Spleen (tissue), 11 donors: Measurements from ENCODE around the gene CFAP97. TPM values are rescaled to one million over a fixed set of nuclear protein-coding genes. Genes with fewer than 3 reads are reported as not detected.

Experiments
- DNase-seq: peaks from one replicate; pipeline ENCODE4 v3.0.0-alpha.2; 2020
- H3K27ac ChIP-seq, 8 donors: fragments of 200-600 bp; sonication (generic) in 7 of 8; 1 replicate in 4 of 8; 2 replicates in 4 of 8; pipeline versions ENCODE4 v1.5.0 to v1.8.0; 2016 to 2021; ENCODE audit warnings: inconsistent platforms in 4 of 8, mild to moderate bottlenecking in 4 of 8, moderate library complexity in 1 of 8
- H3K27me3 ChIP-seq, 7 donors: fragments of 200-600 bp; sonication (generic) in 6 of 7; replicated peaks in 1 of 7; 1 replicate in 4 of 7; 2 replicates in 3 of 7; pipeline versions ENCODE4 v1.5.0 to v1.8.0; 2016 to 2021; ENCODE audit warnings: inconsistent platforms in 3 of 7, mild to moderate bottlenecking in 1 of 7
- H3K36me3 ChIP-seq, 6 donors: fragments of 200-600 bp; sonication (generic) in 5 of 6; 1 replicate in 4 of 6; 2 replicates in 2 of 6; pipeline versions ENCODE4 v1.5.0 to v1.8.0; 2016 to 2021; ENCODE audit warnings: inconsistent platforms in 2 of 6
- H3K4me1 ChIP-seq, 6 donors: fragments of 200-600 bp; sonication (generic) in 5 of 6; 1 replicate in 3 of 6; 2 replicates in 3 of 6; pipeline versions ENCODE4 v1.5.0 to v1.8.0; 2016 to 2021; ENCODE audit warnings: inconsistent platforms in 3 of 6
- H3K4me3 ChIP-seq, 8 donors: fragments of 200-600 bp; sonication (generic) in 7 of 8; 1 replicate in 4 of 8; 2 replicates in 4 of 8; pipeline versions ENCODE4 v1.5.0 to v1.8.0; 2016 to 2021; ENCODE audit warnings: inconsistent platforms in 4 of 8, mild to moderate bottlenecking in 4 of 8, moderate library complexity in 2 of 8
- H3K9me3 ChIP-seq, 8 donors: fragments of 200-600 bp; sonication (generic) in 7 of 8; 1 replicate in 4 of 8; 2 replicates in 4 of 8; pipeline versions ENCODE4 v1.5.0 to v1.8.0; 2016 to 2021; ENCODE audit warnings: inconsistent platforms in 4 of 8
- CTCF ChIP-seq, 11 experiments: fragments of 200-600 bp in 7 of 11; fragments of 450-650 bp in 4 of 11; sonication (generic) in 4 of 11; IDR thresholded peaks in 8 of 11; conservative IDR thresholded peaks in 3 of 11; 1 replicate in 7 of 11; 2 replicates in 4 of 11; pipeline versions ENCODE4 v1.4.0 to v1.8.0; 2016 to 2021; ENCODE audit warnings: antibody characterized with exemption in 11 of 11, inconsistent platforms in 4 of 11, mild to moderate bottlenecking in 1 of 11
- POLR2A ChIP-seq, 3 donors: fragments of 450-650 bp; IDR thresholded peaks; one replicate each; pipeline ENCODE4 v1.5.1; 2017; ENCODE audit warnings: antibody characterized with exemption in 3 of 3, mild to moderate bottlenecking in 1 of 3
- POLR2AphosphoS5 ChIP-seq, 3 donors: sonication (generic); formaldehyde crosslinking; IDR thresholded peaks; one replicate each; pipeline ENCODE4 v1.5.1; 2017; ENCODE audit warnings: antibody characterized with exemption in 3 of 3
- WGBS, 5 donors: extraction: QIAGEN DNeasy Blood & Tissue Kit in 3 of 5; methylation state at CpG; one replicate each; pipeline versions ENCODE4 v1.1.5 to v1.1.7; 2013 to 2018; 5-methylcytosine and 5-hydroxymethylcytosine counted together
- intact Hi-C: fragments of 100-400 bp; cut with DNase I; formaldehyde crosslinking; loops from one replicate; pipeline ENCODE4 v1.15.0; 2023; ENCODE audit warnings: low total_unique reads
- polyA plus RNA-seq, 3 donors: library from polyadenylated mRNA; stranded (reverse); fragments of 200-250 nt; gene quantifications; one replicate each; pipeline ENCODE4 v1.2.1, GENCODE V29; 2013
- total RNA-seq, 7 donors: library from RNA; depleted of rRNA in 3 of 7; stranded (reverse); fragments of >200 nt in 3 of 7; fragmentation: NEBNext Ultra II Directional in 4 of 7; extraction: Animal tissue kit (Norgen Biotek cat#: 25700) in 4 of 7; gene quantifications; one replicate each; pipeline versions ENCODE4 v1.1.0 to v1.2.1, GENCODE V29; 2016 to 2021
- donor health status: healthy with polysubstance abuse.
- donor health status: DM: no; HTN: no; CAD: no; lungs with moderate emphysema.
- donor health status: DM: no; HTN: no; CAD: no.
- donor health status: Bipolar disorder and iron deficiency.
- donor health status: healthy.
- donor health status: DM: no; HTN: no; CAD: no.
- donor health status: DM: yes; HTN: yes; CAD: no.

CFAP97 gene
- total and polyA plus RNA-seq, 10 donors, result 4.8 to 48.6 (median 39.0) TPM

GRCh38 chr4:185224597-185224996, 20.8 kb upstream of the CFAP97 start:
- intact Hi-C loops, result no loop called here
- peak in 2 of 11 experiments; percentile 7 to 15 for TF ChIP-seq CTCF (IDR thresholded peaks at IDR 0.05 in 8 of 11, conservative IDR thresholded peaks at IDR 0.05 in 3 of 11)
- TF ChIP-seq POLR2AphosphoS5 (IDR thresholded peaks at IDR 0.05), result no peak
- no peak overlapping the region for H3K4me3 ChIP-seq
- H3K4me1 ChIP-seq, result peaks cover 2 to 42% (median 12%) of the 10 kb centered on the region in 6 donors
- H3K36me3 ChIP-seq, result no peaks in the 10 kb centered on the region
- no peak for DNase-seq
- no peak overlapping the region for H3K27ac ChIP-seq
- no peaks in the 10 kb centered on the region for H3K9me3 ChIP-seq
- no peaks in the 10 kb centered on the region for H3K27me3 ChIP-seq

GRCh38 chr4:185222598-185222997, 18.8 kb upstream of the CFAP97 start:
- no peak for TF ChIP-seq POLR2AphosphoS5 (IDR thresholded peaks at IDR 0.05)
- TF ChIP-seq CTCF (IDR thresholded peaks at IDR 0.05 in 8 of 11, conservative IDR thresholded peaks at IDR 0.05 in 3 of 11), result no peak
- no peak for TF ChIP-seq POLR2A (IDR thresholded peaks at IDR 0.05)
- H3K27ac ChIP-seq, result no peak overlapping the region
- H3K4me1 ChIP-seq, result peaks cover 2 to 50% (median 26%) of the 10 kb centered on the region in 6 donors
- intact Hi-C loops, result no loop called here
- H3K9me3 ChIP-seq, result no peaks in the 10 kb centered on the region
- H3K27me3 ChIP-seq, result no peaks in the 10 kb centered on the region
- H3K36me3 ChIP-seq, result no peaks in the 10 kb centered on the region
- no peak overlapping the region for H3K4me3 ChIP-seq
- no peak for DNase-seq

GRCh38 chr4:185221912-185222311, 18.1 kb upstream of the CFAP97 start:
- Histone ChIP-seq H3K36me3 (no peaks in the 10 kb centered on the region), H3K9me3 (no peaks in the 10 kb centered on the region), H3K27ac (no peak overlapping the region), H3K27me3 (no peaks in the 10 kb centered on the region), H3K4me3 (no peak overlapping the region), H3K4me1 (peaks cover 2 to 50% (median 27%) of the 10 kb centered on the region in 6 donors)
- TF ChIP-seq POLR2A (IDR thresholded peaks at IDR 0.05) (no peak), CTCF (IDR thresholded peaks at IDR 0.05 in 8 of 11, conservative IDR thresholded peaks at IDR 0.05 in 3 of 11) (no peak), POLR2AphosphoS5 (IDR thresholded peaks at IDR 0.05) (no peak)
- no peak for DNase-seq
- WGBS, 5 donors, result 41 to 97% (median 89%) methylated on average over 6 to 10 of the region's 10 CpGs
- intact Hi-C loops, result no loop called here

- 83 to 88% (median 85%) methylated on average over 2 of the region's 2 CpGs for WGBS, 5 donors
- no peaks in the 10 kb centered on the region for H3K36me3 ChIP-seq
- no peak for DNase-seq
- TF ChIP-seq CTCF (IDR thresholded peaks at IDR 0.05 in 8 of 11, conservative IDR thresholded peaks at IDR 0.05 in 3 of 11) (no peak), POLR2AphosphoS5 (IDR thresholded peaks at IDR 0.05) (no peak), POLR2A (IDR thresholded peaks at IDR 0.05) (no peak)
- intact Hi-C loops, result no loop called here
- H3K4me1 ChIP-seq, result peaks cover 2 to 50% (median 25%) of the 10 kb centered on the region in 6 donors
- no peaks in the 10 kb centered on the region for H3K9me3 ChIP-seq
- no peak overlapping the region for H3K27ac ChIP-seq
- no peak overlapping the region for H3K4me3 ChIP-seq
- H3K27me3 ChIP-seq, result no peaks in the 10 kb centered on the region
These were observed 17.7 kb upstream of the CFAP97 start for GRCh38 chr4:185221491-185221890.
